GM12865 (cell line): Measurements from ENCODE around the gene SKA3.

Experiments used
- DNase-seq: peaks from one replicate; pipeline ENCODE4 v3.0.0; 2010; ENCODE audit warnings: low read depth
- H3K4me3 ChIP-seq: 2 replicates; pipeline ENCODE4 v1.5.1; 2011; ENCODE audit warnings: mild to moderate bottlenecking, low read depth, low read length, control low read depth
- TF ChIP-seq, protein P1 (sequence below): IDR thresholded peaks from 2 replicates; pipeline ENCODE4 v1.5.1; 2011; ENCODE audit warnings: low read length, control low read depth, low read depth, inconsistent platforms; ENCODE audit not compliant: insufficient read depth; ENCODE audit errors: missing control alignments

SKA3 gene

DNA sequence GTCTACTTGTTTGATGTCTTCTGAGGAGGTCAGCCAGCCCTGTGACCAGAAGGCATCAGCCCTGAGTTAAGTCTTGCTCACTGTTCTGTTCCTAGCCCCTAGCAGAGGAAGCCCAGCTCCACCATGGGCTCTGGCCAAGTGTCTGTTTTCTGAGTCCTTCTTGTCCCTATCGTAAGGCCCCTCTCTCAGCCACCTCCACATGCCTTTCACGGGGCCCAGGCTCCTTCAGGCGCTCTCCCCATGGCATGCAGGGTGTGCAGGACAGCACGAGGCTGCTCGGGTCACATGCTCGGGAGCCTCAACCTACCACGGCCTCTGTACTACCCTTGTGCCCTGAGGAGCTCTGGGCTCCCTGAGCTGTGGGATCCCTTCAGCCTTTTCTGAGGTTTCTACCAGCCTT lies 67.2 kb downstream of the SKA3 start:
- H3K4me3 ChIP-seq, result no peak overlapping the region
- DNase-seq, result no peak
- TF ChIP-seq, protein P1, sequence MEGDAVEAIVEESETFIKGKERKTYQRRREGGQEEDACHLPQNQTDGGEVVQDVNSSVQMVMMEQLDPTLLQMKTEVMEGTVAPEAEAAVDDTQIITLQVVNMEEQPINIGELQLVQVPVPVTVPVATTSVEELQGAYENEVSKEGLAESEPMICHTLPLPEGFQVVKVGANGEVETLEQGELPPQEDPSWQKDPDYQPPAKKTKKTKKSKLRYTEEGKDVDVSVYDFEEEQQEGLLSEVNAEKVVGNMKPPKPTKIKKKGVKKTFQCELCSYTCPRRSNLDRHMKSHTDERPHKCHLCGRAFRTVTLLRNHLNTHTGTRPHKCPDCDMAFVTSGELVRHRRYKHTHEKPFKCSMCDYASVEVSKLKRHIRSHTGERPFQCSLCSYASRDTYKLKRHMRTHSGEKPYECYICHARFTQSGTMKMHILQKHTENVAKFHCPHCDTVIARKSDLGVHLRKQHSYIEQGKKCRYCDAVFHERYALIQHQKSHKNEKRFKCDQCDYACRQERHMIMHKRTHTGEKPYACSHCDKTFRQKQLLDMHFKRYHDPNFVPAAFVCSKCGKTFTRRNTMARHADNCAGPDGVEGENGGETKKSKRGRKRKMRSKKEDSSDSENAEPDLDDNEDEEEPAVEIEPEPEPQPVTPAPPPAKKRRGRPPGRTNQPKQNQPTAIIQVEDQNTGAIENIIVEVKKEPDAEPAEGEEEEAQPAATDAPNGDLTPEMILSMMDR, result no peak

DNA sequence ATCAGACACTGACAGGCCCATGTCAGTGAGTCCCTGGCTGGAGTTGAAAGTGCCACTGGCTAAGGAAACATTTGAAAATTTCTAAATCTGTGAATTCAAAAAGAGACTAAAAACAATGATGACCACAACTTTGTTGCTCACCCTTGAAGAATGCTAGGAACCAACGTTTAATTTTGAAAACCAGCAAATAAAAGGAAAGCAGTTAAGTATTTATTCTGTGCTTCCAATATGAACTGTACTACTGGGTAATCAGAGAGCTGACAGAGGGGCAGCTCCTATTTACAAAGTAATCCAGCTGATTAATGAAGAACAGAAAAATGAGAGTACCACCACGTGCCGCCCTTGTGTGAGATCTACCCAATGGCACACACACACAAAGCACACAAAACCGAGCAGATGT lies 70.3 kb downstream of the SKA3 start:
- TF ChIP-seq, protein P1, result no peak
- DNase-seq, result no peak
- no peak overlapping the region for H3K4me3 ChIP-seq

DNA sequence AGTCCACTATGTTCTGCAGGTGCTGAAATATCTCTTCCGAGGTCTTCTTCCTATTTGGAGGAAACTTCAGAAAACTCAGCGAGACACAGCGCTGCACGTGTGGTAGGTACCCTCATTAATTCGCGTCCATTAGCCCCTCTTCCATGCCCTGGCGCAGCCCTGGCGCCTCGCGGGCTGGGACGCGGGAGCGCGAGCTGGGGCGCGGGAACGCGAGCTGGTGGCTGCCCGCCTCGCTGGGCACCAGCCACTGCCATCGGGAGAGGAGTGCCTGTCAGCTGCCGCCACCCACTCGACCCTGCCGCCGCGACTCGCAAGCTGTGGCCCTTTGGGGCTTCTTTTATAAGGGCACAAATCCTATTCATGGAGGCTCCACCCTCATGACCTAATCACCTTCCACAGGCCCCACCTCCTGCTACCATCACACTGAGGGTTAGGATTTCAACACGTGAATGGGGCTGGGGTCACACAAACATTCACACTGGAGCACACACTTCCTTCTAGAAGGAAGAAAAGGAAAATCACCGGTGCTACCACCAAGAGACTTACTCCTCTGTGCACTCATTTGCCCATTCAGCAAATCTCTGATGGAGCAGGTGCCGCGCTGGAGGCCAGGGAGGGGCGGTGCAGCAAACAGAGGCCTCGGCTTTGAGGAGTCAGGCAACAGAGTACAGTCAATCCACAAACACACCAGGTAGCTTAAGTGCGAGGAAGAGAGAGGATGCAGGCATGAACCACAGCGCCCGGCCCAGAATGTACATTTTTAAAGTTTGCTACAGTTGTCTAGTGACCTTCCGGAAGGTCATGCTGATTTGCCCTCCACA lies 71.9 kb downstream of the SKA3 start:
- DNase-seq, result no peak
- no peak overlapping the region for H3K4me3 ChIP-seq
- TF ChIP-seq, protein P1, result no peak
